Hepatocyte (in vitro differentiated cells): ENCODE results near the gene PAX5. TPM values are rescaled to one million over a fixed set of nuclear protein-coding genes. Genes with fewer than 3 reads are reported as not detected.
A peak's percentile ranks its signal among the peaks of the same experiment; 100 is the strongest.

Experiments used
- DNase-seq: peaks from one replicate; pipeline ENCODE4 v3.0.0-alpha.2; 2016; ENCODE audit warnings: low spot score
- H2AFZ ChIP-seq: fragments of 200-600 bp; sonication (generic); 2 replicates; pipeline ENCODE4 v1.6.0; 2016; ENCODE audit warnings: antibody characterized with exemption, mild to moderate bottlenecking
- H3K27ac ChIP-seq: fragments of 200-600 bp; sonication (generic); 2 replicates; pipeline ENCODE4 v1.5.1; 2016; ENCODE audit warnings: mild to moderate bottlenecking
- H3K27me3 ChIP-seq: fragments of 200-600 bp; sonication (generic); 2 replicates; pipeline ENCODE4 v1.6.1; 2016
- H3K36me3 ChIP-seq: fragments of 200-600 bp; sonication (generic); replicated peaks from 2 replicates; pipeline ENCODE4 v1.5.1; 2016; ENCODE audit warnings: low read depth; ENCODE audit not compliant: insufficient read depth
- H3K4me1 ChIP-seq: fragments of 200-600 bp; sonication (generic); 2 replicates; pipeline ENCODE4 v1.5.1; 2016; ENCODE audit warnings: mild to moderate bottlenecking, moderate library complexity; ENCODE audit not compliant: insufficient read depth
- H3K4me2 ChIP-seq: fragments of 200-600 bp; sonication (generic); 2 replicates; pipeline ENCODE4 v1.6.0; 2016
- H3K4me3 ChIP-seq: fragments of 200-600 bp; sonication (generic); 2 replicates; pipeline ENCODE4 v1.5.1; 2016; ENCODE audit warnings: mild to moderate bottlenecking
- H3K79me2 ChIP-seq: fragments of 200-600 bp; sonication (generic); 2 replicates; pipeline ENCODE4 v1.6.0; 2017; ENCODE audit warnings: mild to moderate bottlenecking
- H3K9me2 ChIP-seq: fragments of 200-600 bp; sonication (generic); replicated peaks from 2 replicates; pipeline ENCODE4 v1.6.0; 2017; ENCODE audit warnings: mild to moderate bottlenecking; ENCODE audit not compliant: insufficient read depth
- H3K9me3 ChIP-seq: fragments of 200-600 bp; sonication (generic); 2 replicates; pipeline ENCODE4 v1.5.1; 2016; ENCODE audit warnings: low read depth, mild to moderate bottlenecking
- H4K20me1 ChIP-seq: fragments of 200-600 bp; sonication (generic); 2 replicates; pipeline ENCODE4 v1.6.0; 2016; ENCODE audit warnings: mild to moderate bottlenecking; ENCODE audit not compliant: insufficient read depth, poor library complexity, severe bottlenecking
- EZH2 ChIP-seq: fragments of 200-600 bp; sonication (generic); IDR thresholded peaks from 2 replicates; pipeline ENCODE4 v1.6.1; 2016; ENCODE audit warnings: antibody characterized with exemption, mild to moderate bottlenecking, borderline replicate concordance
- EZH2phosphoT487 ChIP-seq: fragments of 200-600 bp; sonication (generic); IDR thresholded peaks from one replicate; pipeline ENCODE4 v1.6.1; 2018; ENCODE audit warnings: antibody characterized with exemption, mild to moderate bottlenecking, low read depth, moderate library complexity; ENCODE audit not compliant: unreplicated experiment, severe bottlenecking
- WGBS: methylation state at CpG from one replicate; pipeline ENCODE4 v1.1.6; 2016; ENCODE audit warnings: low lambda C conversion rate; ENCODE audit errors: missing lambda C conversion rate; 5-methylcytosine and 5-hydroxymethylcytosine counted together
- polyA plus RNA-seq: library from polyadenylated mRNA; unstranded; fragments of >200 nt; fragmentation: Nextera tagmentation; extraction: Ambion mirVana; gene quantifications from 2 replicates; pipeline ENCODE4 v1.2.1, GENCODE V29; 2016
- total RNA-seq: library from RNA; depleted of rRNA; stranded (reverse); fragments of >200 nt; gene quantifications from 2 replicates; pipeline ENCODE4 v1.2.3, GENCODE V29; 2014
- TF ChIP-seq, protein P1 (sequence below): fragments of 200-600 bp; sonication (generic); IDR thresholded peaks from 2 replicates; pipeline ENCODE4 v1.5.1; 2016; ENCODE audit warnings: antibody characterized with exemption, mild to moderate bottlenecking; ENCODE audit not compliant: poor library complexity

Gene PAX5
- total and polyA plus RNA-seq, 2 experiments from 2014 or later: not detected

DNA sequence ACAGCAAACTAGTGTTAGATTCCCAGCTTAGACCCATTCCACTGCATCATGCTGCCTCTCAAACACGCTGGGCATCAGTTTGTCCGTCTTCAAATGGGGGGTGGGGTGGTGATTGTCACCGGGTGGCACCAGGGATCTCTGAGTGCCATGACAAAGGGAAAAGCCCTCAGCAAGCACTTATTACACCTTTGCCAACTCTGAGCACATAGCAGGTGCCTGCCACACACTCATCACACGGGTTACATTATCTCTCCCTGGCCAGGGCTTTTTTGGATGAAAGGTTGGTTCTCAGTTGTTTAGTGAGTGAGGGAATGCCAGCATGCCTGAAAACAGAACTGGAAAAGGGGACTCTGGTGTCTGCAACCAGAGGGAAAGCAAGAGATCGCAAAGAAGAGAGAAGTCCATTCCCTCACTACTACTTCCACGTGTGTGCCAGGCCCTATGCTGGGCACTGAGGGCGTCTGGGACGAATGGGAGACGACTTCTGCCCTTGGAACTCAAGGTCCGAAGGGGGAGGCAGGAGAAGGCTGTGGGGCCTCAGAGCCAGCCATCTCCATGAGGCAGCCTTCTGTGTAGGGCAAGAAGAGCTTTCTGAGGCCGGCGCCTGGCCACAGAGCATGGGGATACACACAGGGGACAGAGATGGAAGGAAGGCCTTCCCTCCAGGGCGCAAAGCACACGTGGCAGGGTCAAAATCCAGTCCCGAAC lies 48.9 kb downstream of the PAX5 start:
- WGBS: 32% methylated on average over 15 of the region's 15 CpGs
- Histone ChIP-seq H2AFZ (no peak overlapping the region), H3K4me3 (no peak overlapping the region), H3K27ac (no peak overlapping the region), H3K27me3 (peaks cover 81% of the 10 kb centered on the region), H3K4me1 (peaks cover 4% of the 10 kb centered on the region), H3K9me3 (no peaks in the 10 kb centered on the region), H3K79me2 (no peaks in the 10 kb centered on the region), H3K4me2 (no peak overlapping the region), H3K36me3 (no peaks in the 10 kb centered on the region), H3K9me2 (no peaks in the 10 kb centered on the region), H4K20me1 (no peaks in the 10 kb centered on the region)
- no peak for DNase-seq
- TF ChIP-seq, protein P1, sequence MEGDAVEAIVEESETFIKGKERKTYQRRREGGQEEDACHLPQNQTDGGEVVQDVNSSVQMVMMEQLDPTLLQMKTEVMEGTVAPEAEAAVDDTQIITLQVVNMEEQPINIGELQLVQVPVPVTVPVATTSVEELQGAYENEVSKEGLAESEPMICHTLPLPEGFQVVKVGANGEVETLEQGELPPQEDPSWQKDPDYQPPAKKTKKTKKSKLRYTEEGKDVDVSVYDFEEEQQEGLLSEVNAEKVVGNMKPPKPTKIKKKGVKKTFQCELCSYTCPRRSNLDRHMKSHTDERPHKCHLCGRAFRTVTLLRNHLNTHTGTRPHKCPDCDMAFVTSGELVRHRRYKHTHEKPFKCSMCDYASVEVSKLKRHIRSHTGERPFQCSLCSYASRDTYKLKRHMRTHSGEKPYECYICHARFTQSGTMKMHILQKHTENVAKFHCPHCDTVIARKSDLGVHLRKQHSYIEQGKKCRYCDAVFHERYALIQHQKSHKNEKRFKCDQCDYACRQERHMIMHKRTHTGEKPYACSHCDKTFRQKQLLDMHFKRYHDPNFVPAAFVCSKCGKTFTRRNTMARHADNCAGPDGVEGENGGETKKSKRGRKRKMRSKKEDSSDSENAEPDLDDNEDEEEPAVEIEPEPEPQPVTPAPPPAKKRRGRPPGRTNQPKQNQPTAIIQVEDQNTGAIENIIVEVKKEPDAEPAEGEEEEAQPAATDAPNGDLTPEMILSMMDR: no peak
- peak; percentile 34 for TF ChIP-seq EZH2

DNA sequence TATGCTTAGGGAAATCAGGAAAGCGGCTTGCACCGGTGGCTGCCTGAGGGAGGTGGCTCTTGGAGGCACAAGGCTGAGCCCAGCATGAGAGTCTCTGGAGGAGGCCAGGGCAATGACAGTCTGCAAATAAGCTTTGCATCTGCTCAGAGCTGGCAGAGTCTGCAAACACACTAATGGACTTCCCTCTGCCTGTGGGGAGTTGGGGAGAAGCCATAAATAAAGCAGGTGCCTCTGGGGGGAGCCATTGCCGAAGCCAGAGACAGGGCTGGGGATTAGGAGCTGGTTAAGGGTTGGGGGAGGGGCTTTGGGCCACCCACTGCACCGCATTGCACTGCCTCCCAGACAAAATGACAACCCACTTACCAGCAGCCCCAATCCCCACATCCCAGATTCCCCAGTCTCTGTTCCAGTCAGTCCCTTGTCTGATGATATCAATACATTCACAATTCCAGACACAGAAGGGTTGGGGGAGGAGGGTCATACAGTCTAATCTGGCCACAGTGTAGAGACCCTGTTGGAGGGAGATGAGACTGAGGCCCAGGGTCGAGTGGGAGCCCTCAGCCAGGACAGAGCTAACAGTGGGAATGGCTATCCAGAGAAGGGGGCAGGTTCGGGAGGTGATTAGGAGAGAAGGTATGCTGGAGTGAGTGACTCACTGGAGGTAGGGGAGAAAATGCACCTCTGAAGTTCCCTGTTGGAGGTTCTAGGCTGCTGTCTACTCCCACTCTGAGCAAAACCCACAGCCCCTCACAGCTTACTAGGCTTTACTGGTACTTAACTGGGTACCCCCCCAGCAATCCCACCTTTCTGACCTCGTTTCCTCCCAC lies 53.7 kb downstream of the PAX5 start:
- TF ChIP-seq, protein P1: no peak
- TF ChIP-seq EZH2: no peak
- no peak for TF ChIP-seq EZH2phosphoT487
- Histone ChIP-seq H4K20me1 (no peaks in the 10 kb centered on the region), H3K9me3 (no peaks in the 10 kb centered on the region), H3K79me2 (no peaks in the 10 kb centered on the region), H2AFZ (no peak overlapping the region), H3K27me3 (peaks cover 54% of the 10 kb centered on the region), H3K4me3 (no peak overlapping the region), H3K36me3 (no peaks in the 10 kb centered on the region), H3K4me2 (no peak overlapping the region), H3K4me1 (no peaks in the 10 kb centered on the region), H3K9me2 (no peaks in the 10 kb centered on the region), H3K27ac (no peak overlapping the region)
- 42% methylated on average over 7 of the region's 7 CpGs for WGBS
- DNase-seq: no peak

DNA sequence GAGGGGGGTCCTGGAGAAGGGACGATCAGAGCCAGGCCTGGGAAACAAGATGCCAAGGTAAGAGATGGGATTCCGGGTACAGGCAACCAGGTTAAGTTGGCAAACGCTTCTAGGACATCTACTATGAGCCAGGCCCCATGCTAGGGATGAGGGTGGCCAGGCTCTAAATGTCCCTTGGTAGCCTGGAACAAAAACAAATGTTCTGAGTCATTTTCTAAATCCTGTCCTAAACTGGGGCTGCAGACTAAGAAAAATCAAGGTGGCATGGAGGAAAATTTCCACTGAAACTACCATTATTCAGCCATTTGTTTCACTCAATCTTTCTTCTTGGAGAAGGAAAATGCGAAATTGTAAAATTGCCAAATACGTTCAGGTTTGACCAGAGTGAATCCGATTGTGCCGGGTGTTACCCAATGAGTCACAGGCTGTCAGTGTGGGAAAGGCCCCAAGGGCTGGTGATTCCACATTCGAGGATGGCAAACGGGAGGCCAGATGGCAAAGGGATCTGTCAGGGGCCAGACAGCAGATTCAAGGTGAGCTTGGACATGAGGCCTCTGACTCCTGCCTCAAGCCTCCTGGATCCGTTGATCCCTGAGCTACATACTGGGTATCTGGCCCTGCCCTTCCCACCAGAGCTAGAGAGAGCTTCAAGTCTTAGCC lies 57.6 kb downstream of the PAX5 start:
- Histone ChIP-seq H3K9me2 (no peaks in the 10 kb centered on the region), H3K4me3 (no peak overlapping the region), H4K20me1 (no peaks in the 10 kb centered on the region), H3K27me3 (peaks cover 20% of the 10 kb centered on the region), H2AFZ (no peak overlapping the region), H3K4me1 (no peaks in the 10 kb centered on the region), H3K79me2 (no peaks in the 10 kb centered on the region), H3K27ac (no peak overlapping the region), H3K36me3 (no peaks in the 10 kb centered on the region), H3K4me2 (no peak overlapping the region), H3K9me3 (no peaks in the 10 kb centered on the region)
- TF ChIP-seq, protein P1: no peak
- no peak for TF ChIP-seq EZH2
- TF ChIP-seq EZH2phosphoT487: no peak
- no peak for DNase-seq
- WGBS: 79% methylated on average over 10 of the region's 10 CpGs
